Measurements from ENCODE around the gene FBLN1. TPM values are rescaled to one million over a fixed set of nuclear protein-coding genes. Genes with fewer than 3 reads are reported as not detected.
A peak's percentile ranks its signal among the peaks of the same experiment; 100 is the strongest.

FBLN1 gene
- total and polyA plus RNA-seq, 2 of the 8 experiments (the other 6 are each of a cell fraction or from before 2014, with no cell fraction given): 159 to 168 TPM

GRCh38 chr22:45587638-45588505, 85.2 kb downstream of the FBLN1 start:
- Histone ChIP-seq H4K8ac (ENCODE audit: extremely low read depth, insufficient read depth, low read length) (no peak overlapping the region), H4K5ac (ENCODE audit: insufficient read length, low read depth, low read length) (no peak overlapping the region), H3K4me2 (ENCODE audit: insufficient read depth in 1 of 2, low read depth in 2 of 2, low read length in 2 of 2) (no peak overlapping the region; a peak in 1 of 4 replicates), H3K4ac (replicated peaks; ENCODE audit: insufficient read length, low read depth, low read length) (no peak overlapping the region), H2AFZ (ENCODE audit: low read length) (no peak overlapping the region), H3K4me3 (ENCODE audit: extremely low read depth in 1 of 4, insufficient read depth in 2 of 4, low read depth in 3 of 4, low read length in 4 of 4) (no peak overlapping the region), H3K27me3 (replicated peaks in 1 of 4; ENCODE audit: control insufficient read depth in 3 of 4, extremely low read depth in 1 of 4, insufficient read depth in 3 of 4, low read length in 3 of 4) (no peaks in the 10 kb centered on the region; a peak in 1 of 7 replicates), H2AK5ac (ENCODE audit: low read depth, low read length) (no peak overlapping the region), H4K20me1 (replicated peaks in 1 of 2; ENCODE audit: control insufficient read depth in 1 of 2, insufficient read depth in 2 of 2, low read length in 2 of 2) (peaks cover 0 to 3% of the 10 kb centered on the region in 2 experiments), H3K36me3 (ENCODE audit: control insufficient read depth in 2 of 4, insufficient read depth in 4 of 4, low read length in 3 of 4) (no peaks in the 10 kb centered on the region), H4K91ac (replicated peaks; ENCODE audit: insufficient read length, low read length) (no peak overlapping the region), H3K56ac (replicated peaks; ENCODE audit: insufficient read length, low read depth, low read length) (no peak overlapping the region), H2BK120ac (replicated peaks; ENCODE audit: low read depth, low read length) (no peak overlapping the region), H3K9me3 (ENCODE audit: insufficient read depth in 2 of 2, low read depth in 1 of 2, low read length in 1 of 2) (no peaks in the 10 kb centered on the region), H3K4me1 (replicated peaks in 1 of 4; ENCODE audit: control insufficient read depth in 3 of 4, insufficient read depth in 4 of 4, low read length in 3 of 4) (peaks cover 0 to 7% (median 0%) of the 10 kb centered on the region in 4 experiments; a peak in 5 of 7 replicates), H3K18ac (ENCODE audit: extremely low read depth, low read length) (0 out of 2 replicates have a peak overlapping the region, but pooled peaks have one; percentile 6), H3K79me2 (ENCODE audit: control insufficient read depth in 1 of 2, insufficient read depth in 2 of 2, low read length in 2 of 2) (no peaks in the 10 kb centered on the region), H3K23me2 (ENCODE audit: low read depth, low read length) (no peaks in the 10 kb centered on the region; the same call in 1 of the 2 replicates), H2BK15ac (ENCODE audit: low read length) (no peak overlapping the region), H2BK12ac (ENCODE audit: low read depth, low read length) (no peak overlapping the region), H3K14ac (ENCODE audit: insufficient read length) (no peak overlapping the region), H3K23ac (ENCODE audit: insufficient read length) (no peak overlapping the region), H2BK5ac (ENCODE audit: low read depth, low read length) (no peak overlapping the region), H3K27ac (ENCODE audit: low read depth, low read length) (no peak overlapping the region), H3K9ac (replicated peaks in 1 of 4; ENCODE audit: extremely low read depth in 1 of 4, low read depth in 3 of 4, low read length in 3 of 4) (no peak overlapping the region), H3K79me1 (ENCODE audit: low read depth, low read length) (no peaks in the 10 kb centered on the region), H2BK20ac (ENCODE audit: low read length) (no peak overlapping the region)
- ChIA-PET POLR2A (ENCODE audit: partially characterized antibody) (no interaction called here), CTCF (ENCODE audit: partially characterized antibody) (interaction anchor here (0.7 to 2.8 kb wide), 4 partner anchors 11 to 316 kb away, joined by 3 to 8 read pairs (median 6); no protein-coding TSS in a partner anchor)
- WGBS, 2 experiments (ENCODE audit: extremely low coverage in 1 of 2, insufficient coverage in 1 of 2, insufficient read length in 1 of 2, insufficient replicate concordance in 2 of 2, low coverage in 1 of 2, low lambda C conversion rate in 2 of 2, missing lambda C conversion rate in 1 of 2): 85% methylated on average over 17 of the region's 17 CpGs; no CpG with 5 or more reads in 1 of the 2 experiments
- DNase-seq (ENCODE audit: low read depth in 1 of 2, low spot score in 2 of 2) (no peak), FAIRE-seq (peak; percentile 32)
- no peak for TF ChIP-seq SIRT6 (IDR thresholded peaks at IDR 0.05; ENCODE audit: low read length)

Data from H1 (cell line).